Measurements from ENCODE around the gene ZNF469.

ZNF469 gene

DNA sequence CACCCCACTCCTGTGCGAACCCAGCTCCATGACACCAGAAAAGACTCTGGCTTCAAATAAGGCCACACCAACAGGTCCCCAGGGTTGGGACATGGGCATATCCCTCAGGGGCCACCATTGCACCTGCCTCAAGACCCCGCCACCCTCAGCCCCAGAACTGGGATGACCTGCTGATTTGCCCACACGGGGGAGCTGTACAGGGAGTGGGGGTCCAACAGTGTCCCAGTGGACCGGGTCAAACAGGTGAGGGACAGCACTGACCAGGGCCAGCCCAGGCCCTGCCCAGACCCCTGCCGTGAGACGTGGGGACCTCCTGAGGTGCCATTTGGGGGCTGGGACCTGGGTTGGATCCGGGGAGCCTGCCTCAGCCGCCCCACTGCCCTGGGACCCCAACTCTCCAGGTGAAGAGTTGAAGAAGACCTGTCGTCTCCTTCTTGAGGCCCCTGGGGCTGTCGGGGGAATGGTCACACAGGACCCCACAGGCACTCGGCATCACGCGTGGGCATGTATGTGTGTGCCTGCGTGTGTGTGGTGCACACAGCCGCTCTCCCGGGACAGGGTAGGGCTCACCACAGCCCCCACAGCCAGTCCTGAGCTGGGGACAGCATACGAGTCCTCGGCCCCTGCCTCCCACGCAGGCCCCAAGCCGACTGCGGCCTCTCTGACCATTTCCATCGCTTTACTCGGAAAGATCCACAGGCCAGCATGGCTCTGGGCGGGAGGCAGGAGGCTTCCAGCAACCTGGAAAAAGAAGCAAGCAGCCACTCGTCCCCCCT, 34.2 kb upstream of the ZNF469 start:
- no peak for TF ChIP-seq CTCF (conservative IDR thresholded peaks at IDR 0.05; ENCODE audit: low read depth, low read length)
- no peak overlapping the region for H3K4me3 ChIP-seq (ENCODE audit: low read depth, low read length)
- DNase-seq (ENCODE audit: low read depth): no peak

DNA sequence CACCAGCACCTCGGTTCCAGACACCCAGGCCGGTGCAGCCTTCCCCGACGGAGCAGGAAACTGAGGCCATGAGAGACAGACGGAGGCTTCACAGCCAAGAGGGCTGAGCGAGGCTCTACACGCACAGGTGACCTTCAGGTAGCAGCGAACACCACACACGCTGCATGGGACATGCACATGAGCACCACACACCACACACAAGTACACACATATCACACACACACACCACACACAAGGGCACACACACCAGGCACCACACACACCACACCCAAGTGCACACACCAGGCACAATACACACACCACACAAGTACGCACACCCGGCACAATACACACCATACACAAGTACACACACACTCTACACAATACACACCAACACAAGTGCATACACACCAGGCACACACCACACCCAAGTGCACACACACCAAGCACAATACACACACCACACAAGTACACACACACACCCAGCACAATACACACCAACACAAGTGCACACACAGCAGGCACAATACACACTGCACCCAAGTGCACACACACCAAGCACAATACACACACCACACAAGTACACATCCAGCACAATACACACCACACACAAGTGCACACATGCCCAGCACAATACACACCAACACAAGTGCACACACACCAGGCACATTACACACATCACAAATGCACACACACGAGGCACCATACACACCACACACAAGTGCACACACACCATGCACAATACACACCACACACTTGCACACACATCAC, 33.4 kb upstream of the ZNF469 start:
- no peak for DNase-seq (ENCODE audit: low read depth)
- H3K4me3 ChIP-seq (ENCODE audit: low read depth, low read length): no peak overlapping the region
- no peak for TF ChIP-seq CTCF (conservative IDR thresholded peaks at IDR 0.05; ENCODE audit: low read depth, low read length)

DNA sequence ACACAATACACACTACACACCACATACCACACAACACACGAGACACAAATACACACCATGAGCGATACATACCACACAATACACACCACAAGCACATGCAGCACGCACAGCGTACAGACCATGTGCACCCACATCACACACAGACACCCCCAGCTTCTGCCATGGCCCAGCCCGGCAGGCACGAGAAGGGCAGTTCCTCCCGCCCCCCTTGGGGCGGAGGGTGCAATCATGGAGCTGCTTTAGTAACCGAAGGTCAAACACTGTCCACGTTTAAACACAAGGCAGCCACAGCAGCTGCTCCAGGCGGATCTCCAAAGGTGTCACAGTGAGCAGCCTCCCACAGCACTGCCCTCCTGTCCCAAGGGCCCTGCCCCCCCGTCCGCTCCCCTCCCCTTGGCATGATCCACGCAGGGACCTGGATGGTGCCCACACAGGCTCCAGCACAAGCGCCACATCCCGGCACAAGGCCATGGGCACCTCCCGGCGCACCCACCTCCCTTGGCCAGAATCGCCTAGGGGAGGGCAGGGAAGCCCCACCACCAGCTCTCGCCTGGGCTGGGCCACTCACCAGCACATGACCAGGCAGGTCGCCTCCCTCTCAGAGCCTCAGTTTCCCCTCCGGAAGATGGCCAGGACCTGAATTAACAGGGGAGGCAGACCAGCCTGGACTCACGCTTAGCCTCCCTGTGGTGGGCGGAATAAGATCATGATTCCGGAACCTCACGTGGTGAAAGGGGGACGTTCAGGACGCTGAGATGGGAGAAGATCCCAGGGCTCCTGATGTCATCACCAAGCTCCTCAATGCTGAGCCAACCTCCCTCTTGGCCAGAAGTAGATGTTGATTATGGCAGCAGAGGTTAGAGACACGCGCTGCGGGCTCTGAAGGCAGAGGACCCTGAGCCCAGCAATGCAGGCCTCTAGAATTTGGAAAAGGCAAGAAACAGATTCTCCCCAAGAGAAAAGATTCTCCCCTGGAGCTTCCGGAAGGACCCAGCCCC, 32.6 kb upstream of the ZNF469 start:
- no peak for DNase-seq (ENCODE audit: low read depth)
- no peak for TF ChIP-seq CTCF (conservative IDR thresholded peaks at IDR 0.05; ENCODE audit: low read depth, low read length)
- no peak overlapping the region for H3K4me3 ChIP-seq (ENCODE audit: low read depth, low read length)

DNA sequence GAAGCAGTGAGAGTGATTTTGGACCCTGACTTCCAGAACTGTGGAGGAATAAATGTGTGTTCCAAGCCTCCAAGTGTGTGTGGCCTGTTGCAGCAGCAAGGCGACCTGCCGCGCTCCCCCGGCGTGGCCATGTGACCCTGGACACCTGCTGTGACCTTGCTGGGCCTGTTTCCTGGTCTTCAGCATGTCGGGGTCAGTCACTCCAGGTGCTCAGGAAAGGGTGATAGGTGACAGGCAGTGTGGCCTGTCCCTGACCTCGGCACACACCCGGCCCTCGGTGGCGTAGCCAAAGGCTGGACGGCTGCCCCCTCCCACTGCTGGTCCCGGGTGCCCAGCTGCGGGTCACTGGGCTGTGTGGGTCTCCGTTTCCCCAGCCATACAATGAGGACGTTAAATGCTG, 31.8 kb upstream of the ZNF469 start:
- no peak for DNase-seq (ENCODE audit: low read depth)
- H3K4me3 ChIP-seq (ENCODE audit: low read depth, low read length): no peak overlapping the region
- no peak for TF ChIP-seq CTCF (conservative IDR thresholded peaks at IDR 0.05; ENCODE audit: low read depth, low read length)

- TF ChIP-seq CTCF (conservative IDR thresholded peaks at IDR 0.05; ENCODE audit: low read depth, low read length): no peak
- H3K4me3 ChIP-seq (ENCODE audit: low read depth, low read length): no peak overlapping the region
- DNase-seq (ENCODE audit: low read depth): no peak
Measured at GRCh38 chr16:88351491-88352101, 31.2 kb upstream of the ZNF469 start.

All from choroid plexus epithelial cell (primary cell).